Natural killer cell (primary cell): Measurements from ENCODE around the gene PPP2R3B. TPM values are rescaled to one million over a fixed set of nuclear protein-coding genes. Genes with fewer than 3 reads are reported as not detected.

Source experiments
- ATAC-seq, 3 donors: fragments of 150-1000 bp in 2 of 3; fragments of 200-7000 bp in 1 of 3; cut with Tn5 transposase; 1 replicate in 1 of 3; 2 replicates in 2 of 3; pipeline ENCODE4 v1.10.0; 2021; ENCODE audit warnings: mild to moderate bottlenecking in 2 of 3, moderate library complexity in 2 of 3
- DNase-seq, 2 donors: peaks; one replicate each; pipeline versions ENCODE4 v3.0.0 to v3.0.0-alpha.2; 2013 to 2021; ENCODE audit warnings: mixed read lengths in 1 of 2
- H3K27ac ChIP-seq: one replicate; pipeline ENCODE4 v1.5.1; 2013; ENCODE audit warnings: mild to moderate bottlenecking, low read length
- H3K27me3 ChIP-seq: one replicate; pipeline ENCODE4 v1.6.1; 2013; ENCODE audit warnings: low read length; ENCODE audit not compliant: control insufficient read depth, insufficient read depth
- H3K36me3 ChIP-seq: one replicate; pipeline ENCODE4 v1.6.1; 2013; ENCODE audit warnings: low read length; ENCODE audit not compliant: control insufficient read depth, insufficient read depth
- H3K4me1 ChIP-seq: one replicate; pipeline ENCODE4 v1.6.1; 2013; ENCODE audit warnings: low read length; ENCODE audit not compliant: control insufficient read depth, insufficient read depth
- H3K4me3 ChIP-seq: one replicate; pipeline ENCODE4 v1.5.1; 2013; ENCODE audit warnings: low read length
- H3K9me3 ChIP-seq: one replicate; pipeline ENCODE4 v1.6.1; 2013; ENCODE audit warnings: low read length; ENCODE audit not compliant: control insufficient read depth, insufficient read depth
- H3K27ac Mint-ChIP-seq, 2 donors: one replicate each; pipeline ENCODE4 v1.8.0; 2022; ENCODE audit warnings: mild to moderate bottlenecking in 2 of 2, mixed read lengths in 2 of 2, moderate library complexity in 1 of 2
- H3K27me3 Mint-ChIP-seq, 2 donors: one replicate each; pipeline ENCODE4 v1.8.0; 2022; ENCODE audit warnings: low read depth in 2 of 2, mixed read lengths in 2 of 2
- H3K36me3 Mint-ChIP-seq: one replicate; pipeline ENCODE4 v1.8.0; 2022; ENCODE audit warnings: mixed read lengths
- H3K4me1 Mint-ChIP-seq, 2 donors: one replicate each; pipeline ENCODE4 v1.8.0; 2022; ENCODE audit warnings: mixed read lengths in 2 of 2
- H3K4me3 Mint-ChIP-seq: one replicate; pipeline ENCODE4 v1.8.0; 2022; ENCODE audit warnings: mild to moderate bottlenecking, moderate library complexity, mixed read lengths
- H3K9me3 Mint-ChIP-seq, 2 donors: one replicate each; pipeline ENCODE4 v1.8.0; 2022; ENCODE audit warnings: mixed read lengths in 2 of 2
- CTCF ChIP-seq: fragments of 200-600 bp; IDR thresholded peaks from one replicate; pipeline ENCODE4 v1.8.0; 2022; ENCODE audit warnings: antibody characterized with exemption
- WGBS: methylation state at CpG from one replicate; pipeline ENCODE4 v1.1.7; 2013; ENCODE audit warnings: missing lambda C conversion rate; ENCODE audit not compliant: insufficient coverage; 5-methylcytosine and 5-hydroxymethylcytosine counted together
- intact Hi-C: fragments of 100-400 bp; cut with micrococcal nuclease; formaldehyde crosslinking; loops from one replicate; pipeline ENCODE4 v1.14.2; 2022
- total RNA-seq, 4 donors: library from RNA; stranded (reverse); fragments of 120-200 nt in 1 of 4; gene quantifications; one replicate each; pipeline versions ENCODE4 v1.2.3 to v1.2.4, GENCODE V29; 2013 to 2022

Gene PPP2R3B
- total RNA-seq, 3 donors from 2014 or later (not counting 1 experiment from before 2014, with no cell fraction given): 14.0 to 19.4 (median 14.6) TPM

- ATAC-seq (no peak), DNase-seq (no peak)
- peaks cover 6% of the 10 kb centered on the region for H3K4me1 ChIP-seq
- H3K4me3 ChIP-seq: no peak overlapping the region
- Mint-ChIP-seq H3K4me3 (no peak overlapping the region), H3K4me1 (peaks cover 0 to 4% of the 10 kb centered on the region in 2 donors), H3K27ac (no peak overlapping the region), H3K9me3 (no peaks in the 10 kb centered on the region), H3K27me3 (peaks cover 9 to 18% of the 10 kb centered on the region in 2 donors), H3K36me3 (no peaks in the 10 kb centered on the region)
- 95% methylated on average over 17 of the region's 20 CpGs for WGBS
- no peak for TF ChIP-seq CTCF
- no peaks in the 10 kb centered on the region for H3K9me3 ChIP-seq
- H3K27me3 ChIP-seq: peaks cover 2% of the 10 kb centered on the region
- no peak overlapping the region for H3K27ac ChIP-seq
- H3K36me3 ChIP-seq: no peaks in the 10 kb centered on the region
- intact Hi-C loops: no loop called here
Measured at GRCh38 chrX:425056-425455, 38.3 kb upstream of the PPP2R3B start.

- no peaks in the 10 kb centered on the region for H3K4me1 ChIP-seq
- Mint-ChIP-seq H3K4me3 (no peak overlapping the region), H3K4me1 (no peaks in the 10 kb centered on the region), H3K27ac (no peak overlapping the region), H3K36me3 (no peaks in the 10 kb centered on the region), H3K27me3 (peaks cover 0 to 6% of the 10 kb centered on the region in 2 donors), H3K9me3 (no peaks in the 10 kb centered on the region)
- intact Hi-C loops: no loop called here
- no peak for TF ChIP-seq CTCF
- ATAC-seq (no peak), DNase-seq (no peak)
- no peak overlapping the region for H3K4me3 ChIP-seq
- H3K27ac ChIP-seq: no peak overlapping the region
- WGBS: 38% methylated on average over 40 of the region's 40 CpGs
- no peaks in the 10 kb centered on the region for H3K27me3 ChIP-seq
- H3K36me3 ChIP-seq: no peaks in the 10 kb centered on the region
- H3K9me3 ChIP-seq: no peaks in the 10 kb centered on the region
Measured at GRCh38 chrX:421646-422391, 35.1 kb upstream of the PPP2R3B start.

- Histone ChIP-seq H3K27ac (no peak overlapping the region), H3K4me3 (no peak overlapping the region), H3K9me3 (no peaks in the 10 kb centered on the region), H3K27me3 (no peaks in the 10 kb centered on the region), H3K4me1 (no peaks in the 10 kb centered on the region), H3K36me3 (no peaks in the 10 kb centered on the region)
- DNase-seq (no peak), ATAC-seq (no peak)
- Mint-ChIP-seq H3K4me1 (no peaks in the 10 kb centered on the region), H3K36me3 (no peaks in the 10 kb centered on the region), H3K9me3 (no peaks in the 10 kb centered on the region), H3K27ac (no peak overlapping the region), H3K27me3 (no peaks in the 10 kb centered on the region), H3K4me3 (no peak overlapping the region)
- TF ChIP-seq CTCF: no peak
- intact Hi-C loops: no loop called here
- 92% methylated on average over 41 of the region's 41 CpGs for WGBS
Measured at GRCh38 chrX:420496-421223, 34.0 kb upstream of the PPP2R3B start.
